IMR-90 (cell line): ENCODE measurements around the gene TXNDC5. TPM values are rescaled to one million over a fixed set of nuclear protein-coding genes. Genes with fewer than 3 reads are reported as not detected.

ENCODE experiments used
- ATAC-seq: fragments of 200-7000 bp; cut with Tn5 transposase; 2 replicates; pipeline ENCODE4 v1.9.1; 2020; ENCODE audit warnings: low read depth, mild to moderate bottlenecking, moderate library complexity
- BruUV-seq: library from RNA; stranded (reverse); fragments of 400-500 nt; replicated peaks from 2 replicates; lab custom pipeline; 2021; lab: Mats Ljungman, UMichigan
- CTCF ChIA-PET: fragments of 300-600 bp; formaldehyde crosslinking; extraction: SDS; loops from one replicate; lab custom pipeline; 2021; ENCODE audit warnings: antibody characterized with exemption; lab: Yijun Ruan, JAX
- POLR2A ChIA-PET: fragments of 300-600 bp; sonication (Branson Sonifier 250); formaldehyde crosslinking; loops from one replicate; lab custom pipeline; 2022; ENCODE audit warnings: antibody characterized with exemption; ENCODE audit not compliant: unreplicated experiment; lab: Charles Lee
- DNase-seq: peaks from one replicate; pipeline ENCODE4 v3.0.0; 2013
- H2AFZ ChIP-seq: replicated peaks from 2 replicates; pipeline ENCODE3; 2013; ENCODE audit warnings: low read length, mild to moderate bottlenecking; ENCODE audit not compliant: poor library complexity
- H2AK5ac ChIP-seq: 2 replicates; pipeline ENCODE4 v1.6.1; 2013; ENCODE audit warnings: low read depth, low read length, inconsistent platforms
- H2AK9ac ChIP-seq: replicated peaks from 2 replicates; pipeline ENCODE3; 2013; ENCODE audit warnings: mild to moderate bottlenecking, low read depth, low read length, moderate library complexity; ENCODE audit not compliant: poor library complexity
- H2BK120ac ChIP-seq: 2 replicates; pipeline ENCODE4 v1.6.1; 2013; ENCODE audit warnings: low read depth, low read length, inconsistent platforms
- H2BK15ac ChIP-seq: 3 replicates; pipeline ENCODE4 v1.6.1; 2013; ENCODE audit warnings: low read depth, low read length, inconsistent platforms
- H2BK20ac ChIP-seq: 2 replicates; pipeline ENCODE4 v1.6.1; 2013; ENCODE audit warnings: low read depth, mild to moderate bottlenecking, inconsistent platforms, low read length, moderate library complexity
- H2BK5ac ChIP-seq: 2 replicates; pipeline ENCODE4 v1.6.1; 2013; ENCODE audit warnings: mild to moderate bottlenecking, low read depth, low read length, inconsistent platforms; ENCODE audit not compliant: poor library complexity, severe bottlenecking
- H3K14ac ChIP-seq: replicated peaks from 2 replicates; pipeline ENCODE4 v1.6.1; 2013; ENCODE audit warnings: low read depth, low read length, inconsistent platforms
- H3K18ac ChIP-seq: 2 replicates; pipeline ENCODE4 v1.6.1; 2013; ENCODE audit warnings: low read depth, low read length, control low read depth
- H3K23ac ChIP-seq: 2 replicates; pipeline ENCODE4 v1.6.1; 2013; ENCODE audit warnings: low read depth, low read length, inconsistent platforms
- H3K27ac ChIP-seq: 2 replicates; pipeline ENCODE4 v1.5.1; 2013; ENCODE audit warnings: mild to moderate bottlenecking, control low read depth, low read length; ENCODE audit not compliant: insufficient read depth
- H3K27me3 ChIP-seq: 2 replicates; pipeline ENCODE4 v1.6.1; 2013; ENCODE audit warnings: low read length; ENCODE audit not compliant: control insufficient read depth, insufficient read depth
- H3K36me3 ChIP-seq: 2 replicates; pipeline ENCODE4 v1.6.1; 2013; ENCODE audit warnings: low read length, mixed read lengths; ENCODE audit not compliant: control insufficient read depth, insufficient read depth
- H3K4ac ChIP-seq: 2 replicates; pipeline ENCODE4 v1.6.1; 2013; ENCODE audit warnings: low read depth, low read length, inconsistent platforms
- H3K4me1 ChIP-seq: 2 replicates; pipeline ENCODE4 v1.6.1; 2013; ENCODE audit warnings: low read length, mixed read lengths; ENCODE audit not compliant: control insufficient read depth, insufficient read depth
- H3K4me2 ChIP-seq: 2 replicates; pipeline ENCODE4 v1.6.1; 2013; ENCODE audit warnings: low read depth, mild to moderate bottlenecking, control low read depth, low read length, moderate library complexity
- H3K4me3 ChIP-seq: 2 replicates; pipeline ENCODE4 v1.5.1; 2013; ENCODE audit warnings: low read depth, mild to moderate bottlenecking, control low read depth, low read length, moderate library complexity; ENCODE audit not compliant: insufficient read depth
- H3K56ac ChIP-seq: 2 replicates; pipeline ENCODE4 v1.6.1; 2013; ENCODE audit warnings: low read length, inconsistent platforms; ENCODE audit not compliant: insufficient read depth; ENCODE audit errors: extremely low read depth
- H3K79me1 ChIP-seq, 2 experiments: 2 replicates each; pipeline ENCODE4 v1.6.1; 2013; ENCODE audit warnings: low read length in 2 of 2, inconsistent platforms in 1 of 2, low read depth in 1 of 2
- H3K9ac ChIP-seq: 2 replicates; pipeline ENCODE4 v1.6.1; 2013; ENCODE audit warnings: low read depth, low read length, control low read depth
- H3K9me1 ChIP-seq: 2 replicates; pipeline ENCODE4 v1.6.1; 2013; ENCODE audit warnings: low read length, inconsistent platforms; ENCODE audit not compliant: insufficient read depth
- H3K9me3 ChIP-seq: 2 replicates; pipeline ENCODE4 v1.6.1; 2013; ENCODE audit warnings: low read length; ENCODE audit not compliant: control insufficient read depth, insufficient read depth
- H4K20me1 ChIP-seq: 2 replicates; pipeline ENCODE4 v1.6.1; 2013; ENCODE audit warnings: low read length, inconsistent platforms; ENCODE audit not compliant: insufficient read depth
- H4K5ac ChIP-seq: 2 replicates; pipeline ENCODE4 v1.6.1; 2013; ENCODE audit warnings: mild to moderate bottlenecking, low read depth, low read length, control low read depth
- H4K8ac ChIP-seq, 2 experiments: 2 replicates each; pipeline ENCODE4 v1.6.1; 2013; ENCODE audit warnings: low read depth in 2 of 2, low read length in 2 of 2, control low read depth in 1 of 2, inconsistent platforms in 1 of 2
- H4K91ac ChIP-seq: 2 replicates; pipeline ENCODE4 v1.6.1; 2013; ENCODE audit warnings: low read depth, low read length, inconsistent platforms; ENCODE audit not compliant: insufficient read depth
- CEBPB ChIP-seq: IDR thresholded peaks from 2 replicates; pipeline ENCODE4 v1.6.1; 2012; ENCODE audit warnings: low read depth, low read length, improper control_type of control experiment
- MXI1 ChIP-seq: IDR thresholded peaks from 2 replicates; pipeline ENCODE4 v1.6.1; 2012; ENCODE audit warnings: low read depth, mild to moderate bottlenecking, low read length, moderate library complexity, borderline replicate concordance
- NFE2L2 ChIP-seq: fragments of 150-350 bp; IDR thresholded peaks from 2 replicates; pipeline ENCODE4 v1.6.1; 2016; ENCODE audit warnings: low read depth, mild to moderate bottlenecking, low read length
- WGBS, 2 experiments: methylation state at CpG; one replicate each; pipeline versions ENCODE4 v1.1.5 to v1.1.7; 2013; ENCODE audit warnings: missing lambda C conversion rate in 2 of 2; ENCODE audit not compliant: insufficient read length in 1 of 2; ENCODE audit errors: extremely low coverage in 2 of 2; 5-methylcytosine and 5-hydroxymethylcytosine counted together
- dilution Hi-C: fragments of 300-500 bp; cut with HindIII; formaldehyde crosslinking; loops from one replicate; pipeline ENCODE4 v1.14.3; 2018; ENCODE audit warnings: low sequenced_read_pairs; ENCODE audit not compliant: unreplicated experiment
- in situ Hi-C: fragments of 300-500 bp; cut with MboI; formaldehyde crosslinking; loops from 3 replicates; pipeline ENCODE4 v1.14.3; 2019; ENCODE audit warnings: low sequenced_read_pairs, inconsistent platforms, mixed read lengths
- intact Hi-C: fragments of 100-400 bp; cut with micrococcal nuclease; formaldehyde crosslinking; loops from 2 replicates; pipeline ENCODE4 v1.10.0; 2022
- polyA plus RNA-seq, 3 experiments: library from polyadenylated mRNA; depleted of rRNA; stranded (reverse); fragments of >200 nt; gene quantifications; 2 replicates each; pipeline ENCODE4 v1.2.3, GENCODE V29; 2012; ENCODE audit warnings: low replicate concordance in 1 of 3
- total RNA-seq: library from RNA; depleted of rRNA; stranded (reverse); fragments of >200 nt; gene quantifications from 2 replicates; pipeline ENCODE4 v1.2.3, GENCODE V29; 2012
- TF ChIP-seq, protein P1 (sequence below): fragments of 150-350 bp; IDR thresholded peaks from 2 replicates; pipeline ENCODE4 v1.6.1; 2016; ENCODE audit warnings: low read depth, mild to moderate bottlenecking, low read length, moderate library complexity, borderline replicate concordance
- TF ChIP-seq, protein P2 (sequence below): conservative IDR thresholded peaks from 2 replicates; pipeline ENCODE4 v1.5.1; 2012; ENCODE audit warnings: mild to moderate bottlenecking, low read depth, low read length, improper control_type of control experiment

The TXNDC5 gene
- total and polyA plus RNA-seq, 2 of the 4 experiments (the other 2 are of a cell fraction): 274 to 439 TPM

DNA sequence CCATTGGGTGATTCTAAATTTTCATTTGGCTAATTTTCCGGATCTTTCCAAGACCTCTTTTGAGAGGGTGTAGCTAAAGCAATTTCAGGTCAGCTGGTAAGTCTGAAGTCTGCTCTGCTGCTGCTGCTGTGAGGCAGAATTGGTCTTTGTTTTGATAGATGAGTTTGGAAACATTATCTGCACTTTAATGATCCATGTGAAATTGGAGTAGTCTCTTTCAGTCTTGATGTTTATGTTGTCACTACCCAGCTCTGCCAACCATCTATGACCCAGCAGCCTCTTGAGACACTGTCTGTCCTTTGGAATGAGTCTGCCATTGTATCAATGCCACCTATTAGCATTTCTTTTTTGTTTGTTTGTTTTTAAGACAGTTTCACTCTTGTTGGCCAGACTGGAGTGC is 44.1 kb downstream of the TXNDC5 start:
- Histone ChIP-seq H3K4me2 (no peak overlapping the region), H3K4ac (no peak overlapping the region), H2BK15ac (no peak overlapping the region), H3K23ac (no peak overlapping the region), H3K9me3 (no peaks in the 10 kb centered on the region), H4K8ac (no peak overlapping the region), H3K27me3 (no peaks in the 10 kb centered on the region), H3K14ac (no peak overlapping the region), H3K4me1 (no peaks in the 10 kb centered on the region), H2BK120ac (no peak overlapping the region), H3K27ac (no peak overlapping the region), H3K9me1 (no peaks in the 10 kb centered on the region), H2BK5ac (no peak overlapping the region), H4K20me1 (no peaks in the 10 kb centered on the region), H4K91ac (no peak overlapping the region), H3K79me1 (no peaks in the 10 kb centered on the region), H3K9ac (no peak overlapping the region), H2AFZ (no peak overlapping the region), H3K18ac (no peak overlapping the region), H2BK20ac (no peak overlapping the region), H2AK9ac (no peak overlapping the region), H3K56ac (no peak overlapping the region), H2AK5ac (no peak overlapping the region), H3K36me3 (0 out of 2 replicates have a peak, but pooled peaks cover 2% of the 10 kb centered on the region), H4K5ac (no peak overlapping the region), H3K4me3 (no peak overlapping the region)
- no peak for TF ChIP-seq NFE2L2
- TF ChIP-seq, protein P1, sequence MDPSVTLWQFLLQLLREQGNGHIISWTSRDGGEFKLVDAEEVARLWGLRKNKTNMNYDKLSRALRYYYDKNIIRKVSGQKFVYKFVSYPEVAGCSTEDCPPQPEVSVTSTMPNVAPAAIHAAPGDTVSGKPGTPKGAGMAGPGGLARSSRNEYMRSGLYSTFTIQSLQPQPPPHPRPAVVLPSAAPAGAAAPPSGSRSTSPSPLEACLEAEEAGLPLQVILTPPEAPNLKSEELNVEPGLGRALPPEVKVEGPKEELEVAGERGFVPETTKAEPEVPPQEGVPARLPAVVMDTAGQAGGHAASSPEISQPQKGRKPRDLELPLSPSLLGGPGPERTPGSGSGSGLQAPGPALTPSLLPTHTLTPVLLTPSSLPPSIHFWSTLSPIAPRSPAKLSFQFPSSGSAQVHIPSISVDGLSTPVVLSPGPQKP: no peak
- TF ChIP-seq, protein P2, sequence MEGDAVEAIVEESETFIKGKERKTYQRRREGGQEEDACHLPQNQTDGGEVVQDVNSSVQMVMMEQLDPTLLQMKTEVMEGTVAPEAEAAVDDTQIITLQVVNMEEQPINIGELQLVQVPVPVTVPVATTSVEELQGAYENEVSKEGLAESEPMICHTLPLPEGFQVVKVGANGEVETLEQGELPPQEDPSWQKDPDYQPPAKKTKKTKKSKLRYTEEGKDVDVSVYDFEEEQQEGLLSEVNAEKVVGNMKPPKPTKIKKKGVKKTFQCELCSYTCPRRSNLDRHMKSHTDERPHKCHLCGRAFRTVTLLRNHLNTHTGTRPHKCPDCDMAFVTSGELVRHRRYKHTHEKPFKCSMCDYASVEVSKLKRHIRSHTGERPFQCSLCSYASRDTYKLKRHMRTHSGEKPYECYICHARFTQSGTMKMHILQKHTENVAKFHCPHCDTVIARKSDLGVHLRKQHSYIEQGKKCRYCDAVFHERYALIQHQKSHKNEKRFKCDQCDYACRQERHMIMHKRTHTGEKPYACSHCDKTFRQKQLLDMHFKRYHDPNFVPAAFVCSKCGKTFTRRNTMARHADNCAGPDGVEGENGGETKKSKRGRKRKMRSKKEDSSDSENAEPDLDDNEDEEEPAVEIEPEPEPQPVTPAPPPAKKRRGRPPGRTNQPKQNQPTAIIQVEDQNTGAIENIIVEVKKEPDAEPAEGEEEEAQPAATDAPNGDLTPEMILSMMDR: no peak
- no peak for TF ChIP-seq MXI1
- no peak for TF ChIP-seq CEBPB
- DNase-seq: no peak
- in situ Hi-C loops: no loop called here
- dilution Hi-C loops: no loop called here
- ChIA-PET CTCF (interaction anchor here (1.4 kb wide), 1 partner anchor 24 kb away, joined by 7 read pairs; no protein-coding TSS in a partner anchor), POLR2A (interaction anchor here (0.7 kb wide), 1 partner anchor 144 kb away, joined by 3 read pairs; no protein-coding TSS in a partner anchor)
- no TSS peak for BruUV-seq
- intact Hi-C loops: no loop called here
- no CpG with 5 or more reads among the region's 1 CpG for WGBS, 2 experiments
- no peak for ATAC-seq
